ENCODE results near the gene GTF2IRD1. TPM values are rescaled to one million over a fixed set of nuclear protein-coding genes. Genes with fewer than 3 reads are reported as not detected.

Gene GTF2IRD1
- total RNA-seq, 1 experiment from 2014 or later: 42.9 TPM

GRCh38 chr7:74443543-74444247 lies 10.0 kb upstream of the GTF2IRD1 start (continued):
- TF ChIP-seq HMGXB4 (CRISPR knock-in tag; IDR thresholded peaks at IDR 0.05) (no peak), AR (CRISPR knock-in tag; IDR thresholded peaks at IDR 0.05) (no peak), ZNF219 (CRISPR knock-in tag; IDR thresholded peaks at IDR 0.05; ENCODE audit: borderline replicate concordance) (no peak), FOXP1 (CRISPR knock-in tag; IDR thresholded peaks at IDR 0.05; ENCODE audit: borderline replicate concordance) (no peak), ZNF232 (CRISPR knock-in tag; IDR thresholded peaks at IDR 0.05) (no peak), CREM (CRISPR knock-in tag; IDR thresholded peaks at IDR 0.05) (no peak), TCF7 (CRISPR knock-in tag; IDR thresholded peaks at IDR 0.05; ENCODE audit: low read depth) (no peak), IRF1 (CRISPR knock-in tag; IDR thresholded peaks at IDR 0.05) (no peak), NR2C2 (CRISPR knock-in tag; IDR thresholded peaks at IDR 0.05) (no peak), GTF2I (CRISPR knock-in tag; conservative IDR thresholded peaks at IDR 0.05) (no peak), SMAD4 (CRISPR knock-in tag; IDR thresholded peaks at IDR 0.05) (no peak), ZNF423 (CRISPR knock-in tag; IDR thresholded peaks at IDR 0.05) (no peak)

- H3K4me1 Mint-ChIP-seq: peaks cover 6% of the 10 kb centered on the region; the same call in 1 of the 2 replicates
- H3K27ac Mint-ChIP-seq: peak overlapping the region; percentile 16; the same call in 1 of the 2 replicates
- no peak for TF ChIP-seq ZNF425 (CRISPR knock-in tag; conservative IDR thresholded peaks at IDR 0.05)
- TF ChIP-seq ATF3 (CRISPR knock-in tag; conservative IDR thresholded peaks at IDR 0.05): no peak
- no peak for TF ChIP-seq ZNF263 (CRISPR knock-in tag; IDR thresholded peaks at IDR 0.05; ENCODE audit: low read depth)
- no peak for TF ChIP-seq ZNF121 (CRISPR knock-in tag; IDR thresholded peaks at IDR 0.05)
- no peak for TF ChIP-seq HMGA2 (CRISPR knock-in tag; IDR thresholded peaks at IDR 0.05)
- no peak for TF ChIP-seq ZSCAN18 (CRISPR knock-in tag; IDR thresholded peaks at IDR 0.05)
- TF ChIP-seq FOXP1 (CRISPR knock-in tag; IDR thresholded peaks at IDR 0.05; ENCODE audit: borderline replicate concordance): no peak
- no peak for TF ChIP-seq CTCF (IDR thresholded peaks at IDR 0.05)
- no peak for TF ChIP-seq GABPB1 (CRISPR knock-in tag; IDR thresholded peaks at IDR 0.05)
- no peak for TF ChIP-seq AR (CRISPR knock-in tag; IDR thresholded peaks at IDR 0.05)
- H3K36me3 Mint-ChIP-seq: no peaks in the 10 kb centered on the region
- H3K27me3 Mint-ChIP-seq (ENCODE audit: low read depth): no peaks in the 10 kb centered on the region
- POLR2A ChIA-PET: interaction anchor here (0.7 kb wide), 1 partner anchor 118 kb away, joined by 7 read pairs; no protein-coding TSS in a partner anchor
- CTCF ChIA-PET: interaction anchor here (1.0 to 2.0 kb wide), 12 partner anchors 10 to 195 kb away, joined by 3 to 12 read pairs (median 6); partner anchors contain the start of gene RFC2
- DNase-seq (ENCODE audit: low spot score) (no peak), ATAC-seq (no peak)
- H3K4me3 Mint-ChIP-seq: no peak overlapping the region
- no peaks in the 10 kb centered on the region for H3K9me3 Mint-ChIP-seq
Measured at GRCh38 chr7:74449144-74449543, 4.6 kb upstream of the GTF2IRD1 start.
